CD4-positive, alpha-beta T cell treated with Interferon alpha-2 for 1 hour (primary cell): ENCODE measurements around the gene DPEP3.

Experiments used
- DNase-seq, 2 donors: peaks; one replicate each; pipeline ENCODE4 v3.0.0-alpha.2; 2020 to 2022

DPEP3 gene

GRCh38 chr16:67928561-67929364, 51.5 kb downstream of the DPEP3 start:
- DNase-seq = peak; percentile 69 to 81

- DNase-seq = no peak
Observed at GRCh38 chr16:67928147-67928546, 52.2 kb downstream of the DPEP3 start.

GRCh38 chr16:67927131-67927941, 53.0 kb downstream of the DPEP3 start:
- no peak for DNase-seq

GRCh38 chr16:67926181-67926750, 54.0 kb downstream of the DPEP3 start:
- no peak for DNase-seq
